HG03457 (cell line): ENCODE results near the gene UROC1.

Experiments used
- ATAC-seq: cut with Tn5 transposase; IDR thresholded peaks from one replicate; pipeline ENCODE4 v1.9.1; 2021; ENCODE audit warnings: moderate number of reproducible peaks; ENCODE audit not compliant: unreplicated experiment

The UROC1 gene

GRCh38 chr3:126481808-126482502 lies 35.6 kb downstream of the UROC1 start:
- ATAC-seq, result no peak

DNA sequence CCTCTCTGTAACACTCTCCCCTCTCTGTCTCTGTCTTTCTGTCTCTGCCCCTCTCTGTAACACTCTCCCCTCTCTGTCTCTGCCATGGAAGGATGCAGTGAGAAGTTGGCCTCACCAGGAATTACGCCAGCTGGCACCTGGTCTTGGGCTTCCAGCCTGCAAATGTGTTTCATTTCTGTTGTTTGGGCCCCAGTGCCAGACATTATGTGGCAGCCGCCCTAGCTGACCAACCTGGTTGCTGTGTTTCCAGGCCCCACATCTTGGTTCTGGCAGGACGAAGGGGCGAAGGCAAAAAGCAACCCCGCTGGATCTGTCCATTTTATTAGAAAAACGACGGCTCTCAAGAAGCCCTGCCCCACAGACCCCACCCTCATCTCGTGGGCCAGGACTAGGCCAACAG lies 36.7 kb downstream of the UROC1 start:
- no peak for ATAC-seq

DNA sequence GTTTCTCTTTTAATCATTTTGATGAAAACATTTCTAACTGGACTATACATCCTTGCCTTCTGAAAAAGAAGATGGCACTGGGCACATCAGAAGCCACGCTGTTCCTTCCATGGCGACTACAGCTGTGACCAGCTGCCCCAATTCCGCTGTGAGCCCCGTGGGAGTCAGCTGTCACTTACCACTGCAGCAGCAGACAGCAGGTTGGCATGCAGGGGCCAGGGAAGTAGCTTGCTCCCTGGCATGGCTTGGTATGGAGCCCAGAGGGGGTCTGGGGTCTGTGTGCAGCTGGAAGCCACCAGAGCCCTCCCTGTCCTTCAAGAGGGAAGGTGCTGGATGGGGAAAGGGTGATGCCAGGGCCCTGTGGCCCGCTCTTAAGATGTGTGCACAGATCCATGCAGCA lies 37.4 kb downstream of the UROC1 start:
- ATAC-seq, result no peak

- ATAC-seq, result no peak
These were observed 37.9 kb downstream of the UROC1 start for GRCh38 chr3:126479642-126480041.

DNA sequence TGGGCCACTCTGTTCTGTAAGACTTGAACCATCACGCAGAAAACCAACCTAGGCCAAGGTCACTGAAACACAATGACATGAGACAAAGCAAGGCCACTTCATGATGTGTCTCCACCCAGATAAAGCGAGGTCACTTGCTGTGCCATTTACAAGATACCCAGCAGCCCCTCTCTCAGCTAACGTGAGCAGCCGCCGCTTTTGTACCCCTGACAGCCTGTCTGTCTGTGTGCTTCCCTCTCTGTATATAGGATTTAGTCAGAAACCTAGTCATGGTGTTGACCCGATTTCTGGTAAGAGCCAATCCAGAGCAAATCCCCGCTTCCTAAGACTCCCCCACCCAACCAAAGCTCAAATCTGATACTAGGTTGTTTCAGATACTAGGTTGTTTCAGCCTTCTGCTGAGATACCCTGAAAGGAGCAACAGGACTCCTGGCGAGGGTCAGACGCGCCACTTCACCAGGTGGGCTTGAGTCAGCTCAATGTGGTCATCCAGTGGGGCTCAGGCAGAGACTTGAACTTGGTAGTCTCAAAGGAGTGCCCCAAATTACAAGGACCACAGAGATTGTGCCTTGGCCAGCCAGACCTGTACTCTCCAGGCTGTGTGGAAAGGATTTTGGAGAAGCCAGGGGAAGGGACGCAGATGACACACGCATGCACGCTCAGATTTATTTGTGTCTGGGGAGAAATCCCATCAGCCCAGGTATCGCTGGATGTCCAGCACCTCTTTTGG lies 38.8 kb downstream of the UROC1 start:
- no peak for ATAC-seq

- no peak for ATAC-seq
These were observed 40.6 kb downstream of the UROC1 start for GRCh38 chr3:126477061-126477380.

- peak; percentile 28 for ATAC-seq
These were observed 41.2 kb downstream of the UROC1 start for GRCh38 chr3:126476166-126477060.

GRCh38 chr3:126475413-126476114 lies 42.0 kb downstream of the UROC1 start, which contains the start of gene ZXDC:
Gene ZXDC, minus strand, starts transcription at chr3:126475891. Its CDS starts 26 bp downstream, at chr3:126475865.
- ATAC-seq, result peak; percentile 71

GRCh38 chr3:126474498-126475412 lies 42.8 kb downstream of the UROC1 start:
- ATAC-seq, result peak; percentile 11

- no peak for ATAC-seq
These were observed 44.0 kb downstream of the UROC1 start for GRCh38 chr3:126473292-126474168.

DNA sequence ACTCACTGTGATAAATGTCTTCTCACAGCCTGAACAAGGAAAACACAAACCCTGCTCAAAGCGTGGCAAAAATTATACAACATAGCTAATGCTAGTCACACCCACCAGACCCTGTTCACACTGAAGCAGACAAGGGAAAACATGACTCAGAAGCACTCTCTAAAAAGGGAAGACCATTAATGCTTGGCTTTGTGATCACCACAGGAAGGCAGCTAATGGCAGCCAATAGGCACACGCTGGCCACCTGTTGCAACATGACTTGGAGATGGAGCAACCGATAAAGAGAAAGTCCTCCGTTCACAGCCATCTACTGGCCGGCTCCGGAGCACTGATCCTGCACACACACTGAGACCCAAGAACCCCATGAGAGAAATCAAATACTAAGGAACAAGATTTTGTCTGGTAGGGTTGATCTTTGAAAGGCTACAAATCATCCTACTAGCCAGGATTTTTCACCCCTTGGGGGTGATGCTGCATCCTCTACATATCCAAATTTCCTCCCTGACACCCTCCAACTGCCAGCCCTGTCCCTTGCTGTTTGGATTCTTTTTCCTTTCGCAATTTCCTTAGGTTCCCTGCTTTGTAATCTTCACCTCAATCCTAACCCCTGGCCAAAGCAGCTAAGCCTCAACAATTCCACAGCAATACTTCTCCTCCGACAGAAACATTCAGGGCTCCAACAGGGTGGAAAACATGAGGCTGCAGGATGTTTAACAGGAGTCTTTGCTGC lies 45.1 kb downstream of the UROC1 start:
- ATAC-seq, result no peak

GRCh38 chr3:126469479-126469878 lies 48.1 kb downstream of the UROC1 start:
- ATAC-seq, result no peak

- no peak for ATAC-seq
These were observed 49.3 kb downstream of the UROC1 start for GRCh38 chr3:126468028-126468891.

DNA sequence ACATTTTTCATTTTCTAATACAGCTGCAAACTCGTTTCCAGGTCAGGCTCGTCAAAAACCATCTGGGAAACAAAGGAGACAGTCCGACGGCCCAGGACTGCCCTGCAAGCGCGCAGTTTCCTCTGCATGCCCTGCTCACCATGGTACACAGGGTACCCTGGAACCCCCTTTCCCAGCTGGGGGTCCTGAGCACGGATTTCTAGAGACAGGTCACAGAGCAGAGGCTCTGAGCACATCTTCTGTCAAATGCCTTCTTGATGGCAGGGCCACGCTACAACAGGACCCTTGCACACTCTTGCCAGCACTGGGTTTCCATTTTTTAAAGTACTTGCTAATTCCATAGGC lies 50.0 kb downstream of the UROC1 start:
- ATAC-seq, result no peak

GRCh38 chr3:126466886-126467610 lies 50.5 kb downstream of the UROC1 start:
- ATAC-seq, result no peak

GRCh38 chr3:126465928-126466544 lies 51.5 kb downstream of the UROC1 start:
- ATAC-seq, result no peak
